Measurements from ENCODE around the gene FBP1.

Gene FBP1

GRCh38 chr9:94563548-94563947, 75.8 kb downstream of the FBP1 start:
- Histone ChIP-seq H3K4me3 (no peak overlapping the region), H3K27me3 (no peaks in the 10 kb centered on the region), H3K4me1 (no peaks in the 10 kb centered on the region), H3K27ac (no peak overlapping the region), H3K36me3 (no peaks in the 10 kb centered on the region), H3K9me3 (no peaks in the 10 kb centered on the region)
- no peak for DNase-seq
- intact Hi-C loops (cut with DNase I; ENCODE audit: low total_unique reads) = no loop called here
- no peak for TF ChIP-seq CTCF (IDR thresholded peaks at IDR 0.05)

GRCh38 chr9:94560237-94560636, 79.1 kb downstream of the FBP1 start:
- intact Hi-C loops (cut with DNase I; ENCODE audit: low total_unique reads) = no loop called here
- H3K27ac ChIP-seq = no peak overlapping the region
- no peak overlapping the region for H3K4me3 ChIP-seq
- TF ChIP-seq CTCF (IDR thresholded peaks at IDR 0.05) = no peak
- no peaks in the 10 kb centered on the region for H3K27me3 ChIP-seq
- no peak for DNase-seq
- no peaks in the 10 kb centered on the region for H3K36me3 ChIP-seq
- H3K4me1 ChIP-seq = no peaks in the 10 kb centered on the region
- no peaks in the 10 kb centered on the region for H3K9me3 ChIP-seq

GRCh38 chr9:94557376-94557775, 81.9 kb downstream of the FBP1 start:
- no peaks in the 10 kb centered on the region for H3K36me3 ChIP-seq
- DNase-seq = no peak
- H3K27me3 ChIP-seq = peaks cover 0 to 6% of the 10 kb centered on the region in 2 donors
- H3K4me1 ChIP-seq = no peaks in the 10 kb centered on the region
- intact Hi-C loops (cut with DNase I; ENCODE audit: low total_unique reads) = no loop called here
- no peak overlapping the region for H3K4me3 ChIP-seq
- H3K27ac ChIP-seq = no peak overlapping the region
- H3K9me3 ChIP-seq = no peaks in the 10 kb centered on the region
- no peak for TF ChIP-seq CTCF (IDR thresholded peaks at IDR 0.05)

- Histone ChIP-seq H3K27me3 (peaks cover 0 to 6% of the 10 kb centered on the region in 2 donors), H3K36me3 (no peaks in the 10 kb centered on the region), H3K27ac (no peak within 1 kb of the TSS), H3K4me1 (no peaks in the 10 kb centered on the region), H3K4me3 (no peak within 1 kb of the TSS), H3K9me3 (no peaks in the 10 kb centered on the region)
- no peak for DNase-seq
- TF ChIP-seq CTCF (IDR thresholded peaks at IDR 0.05) = no peak
- intact Hi-C loops (cut with DNase I; ENCODE audit: low total_unique reads) = no loop called here
These were observed 84.6 kb downstream of the FBP1 start, which contains the start of gene PCAT7 for GRCh38 chr9:94554439-94555331. Gene PCAT7, plus strand, starts transcription at chr9:94555083.

- Histone ChIP-seq H3K9me3 (no peaks in the 10 kb centered on the region), H3K4me1 (no peaks in the 10 kb centered on the region), H3K27me3 (peaks cover 0 to 6% of the 10 kb centered on the region in 2 donors), H3K27ac (no peak overlapping the region), H3K36me3 (no peaks in the 10 kb centered on the region), H3K4me3 (no peak overlapping the region)
- TF ChIP-seq CTCF (IDR thresholded peaks at IDR 0.05) = no peak
- intact Hi-C loops (cut with DNase I; ENCODE audit: low total_unique reads) = no loop called here
- DNase-seq = no peak
These were observed 85.3 kb downstream of the FBP1 start for GRCh38 chr9:94554078-94554438.

Data from tibial artery (tissue), 4 donors.